SJSA1 (cell line): ENCODE results near the gene EPB41L4B. TPM values are rescaled to one million over a fixed set of nuclear protein-coding genes. Genes with fewer than 3 reads are reported as not detected.
A peak's percentile ranks its signal among the peaks of the same experiment; 100 is the strongest.

Source experiments
- DNase-seq, 2 experiments: peaks; one replicate each; pipeline ENCODE4 v3.0.0-alpha.2; 2015 to 2020; ENCODE audit warnings: low spot score in 2 of 2, low read depth in 1 of 2
- H3K27ac ChIP-seq: fragments of 250-450 bp; sonication (Bioruptor Pico); 2 replicates; pipeline ENCODE4 v1.5.1; 2020; ENCODE audit warnings: mild to moderate bottlenecking, moderate library complexity
- H3K27me3 ChIP-seq: fragments of 250-450 bp; sonication (Bioruptor Pico); replicated peaks from 2 replicates; pipeline ENCODE4 v1.5.1; 2020; ENCODE audit warnings: mild to moderate bottlenecking, moderate library complexity
- H3K36me3 ChIP-seq: fragments of 250-450 bp; sonication (Bioruptor Pico); 2 replicates; pipeline ENCODE4 v1.5.1; 2020; ENCODE audit warnings: mild to moderate bottlenecking
- H3K4me1 ChIP-seq: fragments of 250-450 bp; sonication (Bioruptor Pico); replicated peaks from 2 replicates; pipeline ENCODE4 v1.6.1; 2021; ENCODE audit warnings: mild to moderate bottlenecking
- H3K4me3 ChIP-seq: fragments of 250-450 bp; sonication (Bioruptor Pico); 2 replicates; pipeline ENCODE4 v1.5.1; 2020; ENCODE audit warnings: mild to moderate bottlenecking
- H3K9me3 ChIP-seq: fragments of 250-450 bp; sonication (Bioruptor Pico); replicated peaks from 2 replicates; pipeline ENCODE4 v1.5.1; 2020; ENCODE audit warnings: mild to moderate bottlenecking
- total RNA-seq: library from RNA; depleted of rRNA; stranded (reverse); fragments of >200 nt; shearing (Covaris generic); gene quantifications from 2 replicates; pipeline ENCODE4 v1.2.3, GENCODE V29; 2014

The EPB41L4B gene
- total RNA-seq, 1 experiment from 2014 or later = 4.1 TPM

GRCh38 chr9:109249615-109250014, 71.2 kb downstream of the EPB41L4B start:
- no peaks in the 10 kb centered on the region for H3K9me3 ChIP-seq
- no peak for DNase-seq
- no peak overlapping the region for H3K4me3 ChIP-seq
- peaks cover 66% of the 10 kb centered on the region for H3K4me1 ChIP-seq
- no peaks in the 10 kb centered on the region for H3K27me3 ChIP-seq
- H3K27ac ChIP-seq = no peak overlapping the region
- no peaks in the 10 kb centered on the region for H3K36me3 ChIP-seq

- DNase-seq = peak; percentile 64 to 70
Observed at GRCh38 chr9:109248133-109248581, 72.7 kb downstream of the EPB41L4B start.

GRCh38 chr9:109247228-109247627, 73.6 kb downstream of the EPB41L4B start:
- Histone ChIP-seq H3K27me3 (no peaks in the 10 kb centered on the region), H3K27ac (no peak overlapping the region), H3K9me3 (no peaks in the 10 kb centered on the region), H3K36me3 (no peaks in the 10 kb centered on the region), H3K4me3 (no peak overlapping the region), H3K4me1 (peaks cover 50% of the 10 kb centered on the region)
- no peak for DNase-seq

More at GRCh38 chr9:109248133-109248581, 72.7 kb downstream of the EPB41L4B start:
- no peaks in the 10 kb centered on the region for H3K9me3 ChIP-seq
- no peak overlapping the region for H3K4me3 ChIP-seq
- peak overlapping the region; percentile 45 for H3K27ac ChIP-seq
- no peaks in the 10 kb centered on the region for H3K36me3 ChIP-seq
- H3K4me1 ChIP-seq = peaks cover 53% of the 10 kb centered on the region
- H3K27me3 ChIP-seq = no peaks in the 10 kb centered on the region

GRCh38 chr9:109246533-109246932, 74.3 kb downstream of the EPB41L4B start:
- no peak overlapping the region for H3K27ac ChIP-seq
- H3K9me3 ChIP-seq = no peaks in the 10 kb centered on the region
- H3K4me3 ChIP-seq = no peak overlapping the region
- no peak for DNase-seq
- no peaks in the 10 kb centered on the region for H3K27me3 ChIP-seq
- no peaks in the 10 kb centered on the region for H3K36me3 ChIP-seq
- peaks cover 43% of the 10 kb centered on the region for H3K4me1 ChIP-seq

GRCh38 chr9:109245310-109245897, 75.5 kb downstream of the EPB41L4B start:
- Histone ChIP-seq H3K9me3 (no peaks in the 10 kb centered on the region), H3K36me3 (no peaks in the 10 kb centered on the region), H3K4me3 (no peak overlapping the region), H3K4me1 (peaks cover 32% of the 10 kb centered on the region), H3K27me3 (no peaks in the 10 kb centered on the region), H3K27ac (no peak overlapping the region)
- DNase-seq = no peak

DNA sequence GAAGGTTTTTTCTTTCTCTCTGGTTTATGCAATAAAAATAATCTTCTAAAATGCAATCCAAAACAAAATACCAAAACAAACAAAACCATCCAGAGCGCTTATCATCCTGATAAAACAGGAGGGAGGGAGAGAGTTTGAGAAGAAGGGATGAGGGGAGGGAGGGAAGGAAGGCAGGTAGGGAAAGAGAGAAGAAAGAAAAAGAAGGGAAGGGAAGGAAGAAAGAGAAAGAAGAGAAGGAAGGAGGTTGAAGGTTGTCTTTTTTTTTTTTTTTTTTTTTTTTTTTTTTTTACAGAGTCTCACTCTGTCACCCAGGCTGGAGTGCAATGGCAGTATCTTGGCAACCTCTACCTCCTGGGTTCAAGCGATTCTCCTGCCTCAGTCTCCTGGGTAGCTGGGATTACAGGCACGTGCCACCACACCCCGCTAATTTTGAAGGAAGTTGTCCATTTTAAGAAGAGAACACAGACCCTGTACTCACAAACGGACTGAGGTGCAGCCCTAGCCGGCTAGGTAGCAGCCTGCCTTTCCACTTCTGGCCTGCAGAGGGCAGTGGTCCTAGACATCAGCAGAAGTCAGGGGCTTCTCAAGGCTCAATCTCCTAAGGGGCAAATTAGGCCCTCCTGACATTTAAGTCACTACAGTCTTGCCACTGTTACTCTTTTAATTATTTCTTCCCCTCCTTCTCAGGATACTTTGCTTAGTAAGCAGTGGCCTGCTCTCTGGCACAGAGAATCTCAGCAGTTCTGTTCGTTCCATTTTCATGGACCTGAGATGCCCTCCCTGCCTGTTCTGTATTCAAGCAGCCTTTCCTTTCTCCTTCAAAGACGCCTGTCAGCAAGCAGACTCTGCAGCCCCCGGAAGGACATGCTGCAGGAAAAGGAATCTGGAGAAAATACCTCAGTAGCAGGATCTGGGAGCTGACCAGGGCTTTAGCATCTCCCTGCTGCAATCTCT, 76.4 kb downstream of the EPB41L4B start:
- DNase-seq = peak; percentile 57 to 70
- H3K4me1 ChIP-seq = peaks cover 29% of the 10 kb centered on the region
- H3K36me3 ChIP-seq = no peaks in the 10 kb centered on the region
- no peak overlapping the region for H3K4me3 ChIP-seq
- no peak overlapping the region for H3K27ac ChIP-seq
- H3K9me3 ChIP-seq = no peaks in the 10 kb centered on the region
- H3K27me3 ChIP-seq = no peaks in the 10 kb centered on the region

GRCh38 chr9:109242741-109243140, 78.1 kb downstream of the EPB41L4B start:
- DNase-seq = no peak
- Histone ChIP-seq H3K4me3 (no peak overlapping the region), H3K4me1 (peaks cover 23% of the 10 kb centered on the region), H3K27me3 (no peaks in the 10 kb centered on the region), H3K27ac (no peak overlapping the region), H3K9me3 (no peaks in the 10 kb centered on the region), H3K36me3 (no peaks in the 10 kb centered on the region)

- Histone ChIP-seq H3K36me3 (no peaks in the 10 kb centered on the region), H3K4me3 (no peak overlapping the region), H3K4me1 (peaks cover 16% of the 10 kb centered on the region), H3K27ac (no peak overlapping the region), H3K9me3 (no peaks in the 10 kb centered on the region), H3K27me3 (no peaks in the 10 kb centered on the region)
- no peak for DNase-seq
Observed at GRCh38 chr9:109242014-109242413, 78.8 kb downstream of the EPB41L4B start.

GRCh38 chr9:109241207-109241606, 79.7 kb downstream of the EPB41L4B start:
- Histone ChIP-seq H3K4me1 (peaks cover 13% of the 10 kb centered on the region), H3K27me3 (no peaks in the 10 kb centered on the region), H3K9me3 (no peaks in the 10 kb centered on the region), H3K4me3 (no peak overlapping the region), H3K27ac (no peak overlapping the region), H3K36me3 (no peaks in the 10 kb centered on the region)
- no peak for DNase-seq

- DNase-seq = no peak
- Histone ChIP-seq H3K36me3 (no peaks in the 10 kb centered on the region), H3K9me3 (no peaks in the 10 kb centered on the region), H3K27ac (no peak overlapping the region), H3K27me3 (no peaks in the 10 kb centered on the region), H3K4me3 (no peak overlapping the region), H3K4me1 (0 out of 2 replicates have a peak, but pooled peaks cover 3% of the 10 kb centered on the region)
Observed at GRCh38 chr9:109239240-109239639, 81.6 kb downstream of the EPB41L4B start.

- Histone ChIP-seq H3K9me3 (no peaks in the 10 kb centered on the region), H3K4me3 (no peak overlapping the region), H3K27ac (no peak overlapping the region), H3K36me3 (no peaks in the 10 kb centered on the region), H3K4me1 (0 out of 2 replicates have a peak, but pooled peaks cover 3% of the 10 kb centered on the region), H3K27me3 (no peaks in the 10 kb centered on the region)
- DNase-seq = no peak
Observed at GRCh38 chr9:109238655-109239054, 82.2 kb downstream of the EPB41L4B start.

DNA sequence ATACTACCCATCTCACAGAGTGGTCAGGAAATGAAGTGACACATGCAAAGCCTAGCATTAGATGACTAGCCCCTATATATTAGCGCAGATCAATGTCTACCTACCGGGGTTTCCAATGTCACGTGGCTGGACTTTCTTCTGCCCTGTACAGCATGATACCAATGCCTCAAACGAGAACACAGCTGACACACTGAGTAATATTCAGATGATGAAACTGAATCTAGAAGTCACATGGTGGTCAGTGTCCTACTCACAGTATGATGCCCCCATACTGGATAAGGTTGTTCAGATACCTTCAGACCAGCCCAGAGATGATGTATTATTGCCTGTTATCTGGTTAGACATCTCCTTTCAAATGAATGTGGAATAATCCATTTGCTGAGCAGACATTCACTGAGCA, 82.7 kb downstream of the EPB41L4B start:
- Histone ChIP-seq H3K36me3 (no peaks in the 10 kb centered on the region), H3K4me3 (no peak overlapping the region), H3K27ac (no peak overlapping the region), H3K27me3 (no peaks in the 10 kb centered on the region), H3K4me1 (0 out of 2 replicates have a peak, but pooled peaks cover 3% of the 10 kb centered on the region), H3K9me3 (no peaks in the 10 kb centered on the region)
- DNase-seq = no peak

DNA sequence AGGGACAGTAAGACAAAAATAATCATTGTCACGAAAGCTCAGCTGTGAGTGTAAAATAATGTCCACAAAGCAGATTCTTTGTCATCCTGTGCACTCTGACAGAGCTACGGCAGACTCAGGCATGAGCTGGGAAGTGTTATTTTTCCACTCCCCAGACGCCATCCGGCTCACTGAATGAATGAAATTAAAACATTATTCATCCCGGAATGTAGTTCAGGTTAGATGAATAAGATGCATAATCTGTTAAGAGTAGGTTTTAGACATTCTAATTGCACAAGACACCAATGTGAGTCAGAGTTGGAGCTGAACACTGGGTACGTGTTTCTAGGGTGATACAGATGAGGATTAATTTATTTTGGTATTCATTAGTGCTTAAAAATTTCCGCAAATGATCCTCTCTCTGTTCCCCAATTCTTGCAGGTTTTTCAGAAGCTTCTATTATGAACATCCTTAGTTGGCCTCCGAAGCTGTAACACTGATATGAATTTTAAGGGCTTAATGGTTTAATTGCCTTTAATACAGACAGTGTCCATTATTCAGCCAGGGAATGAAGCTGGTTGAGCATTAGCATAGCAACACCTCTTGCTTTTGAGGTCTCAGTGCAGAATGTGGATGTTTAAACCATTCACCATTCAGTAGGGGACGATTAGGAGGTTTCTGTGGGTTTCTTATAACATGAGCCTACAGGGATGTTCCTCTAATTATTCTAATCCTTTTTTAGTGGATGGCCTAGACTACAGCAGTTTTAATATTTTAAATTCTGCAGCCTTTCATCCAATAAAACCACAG, 88.2 kb downstream of the EPB41L4B start:
- Histone ChIP-seq H3K27ac (no peak overlapping the region), H3K27me3 (no peaks in the 10 kb centered on the region), H3K4me3 (no peak overlapping the region), H3K36me3 (no peaks in the 10 kb centered on the region), H3K9me3 (no peaks in the 10 kb centered on the region), H3K4me1 (peaks cover 10% of the 10 kb centered on the region)
- DNase-seq = no peak
